Stimulated activated naive CD8-positive, alpha-beta T cell treated with anti-CD3 and anti-CD28 coated beads, Interleukin-15, Interleukin-2, amounts not matched to agents 100 ng/mL and 50 ng/mL, for 24 hours (primary cell): ENCODE measurements around the gene PFN4.
"Not testable (repeated sequence)": the region's sequence is repeated elsewhere in the genome, so short reads cannot be mapped to it uniquely, and the experiment has no call there.

ENCODE experiments used
- H3K27ac Mint-ChIP-seq: one replicate; pipeline ENCODE4 v1.8.0; 2021; ENCODE audit warnings: mild to moderate bottlenecking, mixed read lengths
- H3K27me3 Mint-ChIP-seq: one replicate; pipeline ENCODE4 v1.8.0; 2021; ENCODE audit warnings: mixed read lengths
- H3K36me3 Mint-ChIP-seq: one replicate; pipeline ENCODE4 v1.8.0; 2021; ENCODE audit warnings: low read depth, mixed read lengths
- H3K4me1 Mint-ChIP-seq: one replicate; pipeline ENCODE4 v1.8.0; 2021; ENCODE audit warnings: low read depth, mixed read lengths
- H3K4me3 Mint-ChIP-seq: one replicate; pipeline ENCODE4 v1.8.0; 2021; ENCODE audit warnings: mild to moderate bottlenecking, mixed read lengths
- H3K9me3 Mint-ChIP-seq: one replicate; pipeline ENCODE4 v1.8.0; 2021; ENCODE audit warnings: mixed read lengths

PFN4 gene

GRCh38 chr2:24123195-24123921, at the start of gene PFN4, which contains the start of gene FAM228B:
TSS of gene PFN4 (minus strand) at chr2:24123334. CDS start at chr2:24122535, 799 bp downstream.
TSS of gene FAM228B (plus strand) at chr2:24123469. CDS start at chr2:24124362, 893 bp downstream.
- no peaks in the 10 kb centered on the region for H3K27me3 Mint-ChIP-seq
- H3K36me3 Mint-ChIP-seq, result no peaks in the 10 kb centered on the region
- H3K9me3 Mint-ChIP-seq, result no peaks in the 10 kb centered on the region

GRCh38 chr2:24169023-24169422, 45.9 kb upstream of the PFN4 start:
- H3K36me3 Mint-ChIP-seq, result no peaks in the 10 kb centered on the region
- H3K27me3 Mint-ChIP-seq, result peaks cover 6% of the 10 kb centered on the region
- no peak overlapping the region for H3K27ac Mint-ChIP-seq
- no peak overlapping the region for H3K4me3 Mint-ChIP-seq
- no peaks in the 10 kb centered on the region for H3K4me1 Mint-ChIP-seq
- H3K9me3 Mint-ChIP-seq, result no peaks in the 10 kb centered on the region

More at GRCh38 chr2:24123195-24123921, at the start of gene PFN4, which contains the start of gene FAM228B:
- Mint-ChIP-seq H3K4me3 (peak within 1 kb of the TSS; percentile 80), H3K4me1 (peaks cover 15% of the 10 kb centered on the region), H3K27ac (peak within 1 kb of the TSS; percentile 87)

GRCh38 chr2:24164416-24164973, 41.4 kb upstream of the PFN4 start:
- no peaks in the 10 kb centered on the region for H3K36me3 Mint-ChIP-seq
- no peaks in the 10 kb centered on the region for H3K9me3 Mint-ChIP-seq
- no peak overlapping the region for H3K4me3 Mint-ChIP-seq
- no peaks in the 10 kb centered on the region for H3K4me1 Mint-ChIP-seq
- no peak overlapping the region for H3K27ac Mint-ChIP-seq
- H3K27me3 Mint-ChIP-seq, result no peaks in the 10 kb centered on the region

GRCh38 chr2:24163601-24164000, 40.5 kb upstream of the PFN4 start:
- no peaks in the 10 kb centered on the region for H3K27me3 Mint-ChIP-seq
- H3K4me3 Mint-ChIP-seq, result no peak overlapping the region
- H3K4me1 Mint-ChIP-seq, result no peaks in the 10 kb centered on the region
- no peak overlapping the region for H3K27ac Mint-ChIP-seq
- no peaks in the 10 kb centered on the region for H3K9me3 Mint-ChIP-seq
- no peaks in the 10 kb centered on the region for H3K36me3 Mint-ChIP-seq

- H3K36me3 Mint-ChIP-seq, result no peaks in the 10 kb centered on the region
- H3K4me3 Mint-ChIP-seq, result no peak overlapping the region
- H3K27ac Mint-ChIP-seq, result no peak overlapping the region
- H3K27me3 Mint-ChIP-seq, result no peaks in the 10 kb centered on the region
- no peaks in the 10 kb centered on the region for H3K4me1 Mint-ChIP-seq
- no peaks in the 10 kb centered on the region for H3K9me3 Mint-ChIP-seq
Observed at GRCh38 chr2:24163186-24163585, 40.1 kb upstream of the PFN4 start.

GRCh38 chr2:24162494-24162893, 39.4 kb upstream of the PFN4 start:
- Mint-ChIP-seq H3K9me3 (no peaks in the 10 kb centered on the region), H3K36me3 (no peaks in the 10 kb centered on the region), H3K27ac (no peak overlapping the region), H3K27me3 (no peaks in the 10 kb centered on the region), H3K4me3 (no peak overlapping the region), H3K4me1 (no peaks in the 10 kb centered on the region)

GRCh38 chr2:24160761-24161160, 37.6 kb upstream of the PFN4 start:
- Mint-ChIP-seq H3K4me1 (no peaks in the 10 kb centered on the region), H3K36me3 (no peaks in the 10 kb centered on the region), H3K9me3 (no peaks in the 10 kb centered on the region), H3K27me3 (no peaks in the 10 kb centered on the region), H3K27ac (no peak overlapping the region), H3K4me3 (no peak overlapping the region)

GRCh38 chr2:24159708-24160107, 36.6 kb upstream of the PFN4 start:
- no peaks in the 10 kb centered on the region for H3K9me3 Mint-ChIP-seq

GRCh38 chr2:24158131-24158530, 35.0 kb upstream of the PFN4 start:
- Mint-ChIP-seq H3K9me3 (no peaks in the 10 kb centered on the region), H3K4me1 (no peaks in the 10 kb centered on the region), H3K4me3 (no peak overlapping the region), H3K27ac (no peak overlapping the region), H3K27me3 (no peaks in the 10 kb centered on the region), H3K36me3 (no peaks in the 10 kb centered on the region)

More at GRCh38 chr2:24159708-24160107, 36.6 kb upstream of the PFN4 start:
- no peak overlapping the region for H3K4me3 Mint-ChIP-seq
- no peak overlapping the region for H3K27ac Mint-ChIP-seq
- H3K27me3 Mint-ChIP-seq, result no peaks in the 10 kb centered on the region
- H3K36me3 Mint-ChIP-seq, result no peaks in the 10 kb centered on the region
- H3K4me1 Mint-ChIP-seq, result no peaks in the 10 kb centered on the region

GRCh38 chr2:24153478-24153877, 30.3 kb upstream of the PFN4 start:
- Mint-ChIP-seq H3K27me3 (no peaks in the 10 kb centered on the region), H3K27ac (no peak overlapping the region), H3K36me3 (peaks cover 11% of the 10 kb centered on the region), H3K9me3 (peaks cover 8% of the 10 kb centered on the region), H3K4me1 (no peaks in the 10 kb centered on the region), H3K4me3 (no peak overlapping the region)

- H3K4me1 Mint-ChIP-seq, result no peaks in the 10 kb centered on the region
- H3K27ac Mint-ChIP-seq, result no peak overlapping the region
- peaks cover 13% of the 10 kb centered on the region for H3K36me3 Mint-ChIP-seq
- no peaks in the 10 kb centered on the region for H3K27me3 Mint-ChIP-seq
- H3K4me3 Mint-ChIP-seq, result no peak overlapping the region
- H3K9me3 Mint-ChIP-seq, result peaks cover 15% of the 10 kb centered on the region
Observed at GRCh38 chr2:24152413-24153197, 29.5 kb upstream of the PFN4 start.

GRCh38 chr2:24147364-24147763, 24.2 kb upstream of the PFN4 start:
- H3K4me1 Mint-ChIP-seq, result no peaks in the 10 kb centered on the region

GRCh38 chr2:24140305-24140704, 17.2 kb upstream of the PFN4 start:
- H3K9me3 Mint-ChIP-seq, H3K27ac Mint-ChIP-seq, H3K36me3 Mint-ChIP-seq, H3K27me3 Mint-ChIP-seq, H3K4me3 Mint-ChIP-seq, H3K4me1 Mint-ChIP-seq: not testable (repeated sequence)

More at GRCh38 chr2:24147364-24147763, 24.2 kb upstream of the PFN4 start:
- Mint-ChIP-seq H3K27me3 (no peaks in the 10 kb centered on the region), H3K27ac (no peak overlapping the region), H3K9me3 (peaks cover 20% of the 10 kb centered on the region), H3K36me3 (peaks cover 25% of the 10 kb centered on the region), H3K4me3 (no peak overlapping the region)

- H3K4me1 Mint-ChIP-seq, result no peaks in the 10 kb centered on the region
- no peak overlapping the region for H3K4me3 Mint-ChIP-seq
- peaks cover 3% of the 10 kb centered on the region for H3K36me3 Mint-ChIP-seq
- peaks cover 5% of the 10 kb centered on the region for H3K9me3 Mint-ChIP-seq
- no peak overlapping the region for H3K27ac Mint-ChIP-seq
- no peaks in the 10 kb centered on the region for H3K27me3 Mint-ChIP-seq
Observed at GRCh38 chr2:24132543-24132942, 9.4 kb upstream of the PFN4 start.

- no peak overlapping the region for H3K27ac Mint-ChIP-seq
- no peaks in the 10 kb centered on the region for H3K9me3 Mint-ChIP-seq
- no peaks in the 10 kb centered on the region for H3K36me3 Mint-ChIP-seq
- H3K27me3 Mint-ChIP-seq, result no peaks in the 10 kb centered on the region
- peaks cover 15% of the 10 kb centered on the region for H3K4me1 Mint-ChIP-seq
- no peak overlapping the region for H3K4me3 Mint-ChIP-seq
Observed at GRCh38 chr2:24125956-24126355, 2.8 kb upstream of the PFN4 start.
